ENCODE results near the gene TOP2B. TPM values are rescaled to one million over a fixed set of nuclear protein-coding genes. Genes with fewer than 3 reads are reported as not detected.

The TOP2B gene
- total RNA-seq, 1 experiment from 2014 or later: 152 TPM

DNA sequence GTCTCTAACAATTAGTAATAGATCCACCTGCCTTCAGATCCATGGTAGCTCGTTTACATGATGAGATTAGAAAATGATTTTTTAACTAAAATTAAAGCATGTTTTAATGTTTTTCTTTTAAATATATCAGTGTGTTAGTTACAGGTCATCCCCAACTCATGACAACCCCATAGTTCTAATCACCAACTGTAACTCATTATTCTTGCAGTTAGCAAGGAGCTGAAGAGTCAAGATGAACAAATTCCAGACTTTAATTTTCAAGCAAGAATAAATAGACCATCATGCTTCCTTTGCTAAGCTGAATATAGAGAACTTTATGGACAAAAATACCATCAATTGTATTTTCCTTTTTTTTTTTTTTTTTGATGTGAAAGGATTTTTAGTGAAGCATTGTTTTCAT, 101.1 kb downstream of the TOP2B start:
- peak; percentile 31 for DNase-seq (ENCODE audit: low spot score)

DNA sequence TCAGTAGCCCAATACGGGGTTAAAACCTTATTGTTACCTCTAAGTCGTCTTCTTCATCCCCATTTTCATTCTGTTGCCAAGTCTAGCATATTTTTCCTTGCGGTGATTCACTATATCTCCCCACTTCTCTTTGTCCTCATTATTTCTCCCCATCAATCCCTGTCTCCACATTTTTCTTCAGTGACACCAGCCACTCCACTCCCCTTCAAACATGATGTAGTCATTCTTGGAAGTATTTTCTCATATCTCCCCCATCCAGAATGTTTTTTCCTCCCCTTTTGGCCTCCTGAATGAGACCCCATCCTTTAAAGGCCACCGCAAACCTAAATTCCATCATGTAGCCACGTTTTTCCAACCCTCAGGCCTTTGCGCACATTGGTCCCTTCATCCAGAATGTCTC, 105.9 kb downstream of the TOP2B start:
- DNase-seq (ENCODE audit: low spot score): no peak

DNA sequence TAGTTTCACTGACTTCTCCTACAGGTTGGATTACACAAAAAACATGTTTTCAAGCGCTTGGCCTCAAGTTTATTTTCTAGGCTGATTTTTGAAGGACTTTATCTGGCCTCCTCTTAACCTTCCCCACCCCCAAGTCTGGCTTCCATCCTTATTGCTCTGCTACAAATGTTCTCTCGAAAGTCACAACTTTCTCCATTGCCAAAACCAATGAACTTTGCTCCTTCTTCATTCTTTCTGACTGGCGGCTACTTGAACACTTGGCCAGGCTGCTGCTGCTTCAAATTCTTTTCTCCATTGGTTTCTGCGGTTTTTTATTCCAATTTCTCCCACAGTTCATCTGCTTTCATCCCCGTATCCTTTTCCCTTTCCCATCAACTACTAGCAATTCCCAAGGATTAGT, 106.6 kb downstream of the TOP2B start:
- DNase-seq (ENCODE audit: low spot score): no peak

DNA sequence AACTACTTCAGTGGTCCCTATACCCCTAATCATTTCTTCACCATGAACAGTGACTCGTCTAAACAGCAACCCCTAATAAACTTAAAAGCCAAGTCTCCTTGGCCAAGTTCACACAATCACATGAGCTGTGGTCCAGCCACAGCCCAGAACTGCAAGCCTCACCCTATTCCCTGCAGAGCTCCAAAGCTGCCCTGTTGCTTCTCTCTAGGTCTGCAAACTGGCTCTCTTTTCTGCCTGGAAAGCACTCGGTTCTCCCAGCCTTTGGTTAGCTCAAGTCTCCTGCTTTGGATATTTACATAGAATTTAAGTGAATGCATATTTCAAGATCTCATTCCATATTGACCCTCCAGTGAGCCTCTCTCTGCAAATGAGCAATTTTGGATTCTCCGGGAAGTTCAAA, 107.0 kb downstream of the TOP2B start:
- no peak for DNase-seq (ENCODE audit: low spot score)

DNA sequence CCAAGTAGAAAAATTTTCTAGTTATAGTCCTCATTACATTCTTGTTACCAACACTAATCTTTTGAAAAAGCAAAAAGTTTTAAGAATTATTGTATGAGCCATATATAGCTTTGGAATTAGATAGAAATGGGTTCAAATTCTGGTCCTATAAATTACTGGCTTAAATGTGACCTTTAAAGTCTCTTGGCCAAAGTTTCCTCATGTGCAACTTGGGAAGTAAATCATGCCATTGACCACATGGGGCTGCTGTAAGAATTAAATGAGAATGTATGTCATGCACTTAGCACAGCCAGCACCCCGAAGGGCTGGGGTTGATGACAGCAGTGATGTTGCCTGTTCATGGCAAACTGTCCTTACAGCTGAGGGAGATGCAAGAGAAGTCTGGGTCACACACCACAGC, 108.3 kb downstream of the TOP2B start:
- no peak for DNase-seq (ENCODE audit: low spot score)

DNA sequence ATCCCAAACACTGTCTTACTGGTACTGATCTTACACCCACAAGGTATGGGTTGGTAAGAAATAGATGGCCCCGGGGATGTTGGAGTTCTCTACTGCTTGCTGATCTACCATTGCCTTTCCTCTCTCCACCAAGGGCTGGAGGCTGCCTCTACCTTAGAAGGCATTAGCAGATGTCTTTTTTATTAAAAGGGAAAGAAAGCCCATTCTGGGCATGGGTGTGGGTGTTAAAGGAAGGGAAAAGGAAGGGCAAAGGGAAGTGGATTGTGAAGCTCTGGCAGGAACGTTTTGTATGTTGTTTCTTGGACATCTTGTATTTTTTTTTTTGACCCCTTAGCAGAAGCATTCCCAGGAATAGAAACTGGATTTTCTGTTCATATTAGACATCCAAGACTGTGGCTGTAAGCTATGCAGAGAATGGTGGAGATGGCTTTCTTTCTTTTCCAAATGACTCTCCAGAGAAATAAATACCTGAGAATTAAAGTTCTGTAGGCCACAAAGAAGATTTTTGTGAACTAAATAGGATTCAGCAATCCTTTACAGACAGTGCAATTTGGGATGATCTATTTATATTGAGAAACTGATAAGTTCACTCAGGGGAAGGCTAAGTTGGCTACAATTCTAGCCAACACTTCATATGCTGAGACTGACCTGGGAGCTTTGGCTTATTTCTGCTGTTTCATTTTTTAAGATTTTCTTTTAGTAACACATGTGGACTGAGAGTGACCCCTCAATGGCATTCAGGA, 108.8 kb downstream of the TOP2B start:
- DNase-seq (ENCODE audit: low spot score): no peak

DNA sequence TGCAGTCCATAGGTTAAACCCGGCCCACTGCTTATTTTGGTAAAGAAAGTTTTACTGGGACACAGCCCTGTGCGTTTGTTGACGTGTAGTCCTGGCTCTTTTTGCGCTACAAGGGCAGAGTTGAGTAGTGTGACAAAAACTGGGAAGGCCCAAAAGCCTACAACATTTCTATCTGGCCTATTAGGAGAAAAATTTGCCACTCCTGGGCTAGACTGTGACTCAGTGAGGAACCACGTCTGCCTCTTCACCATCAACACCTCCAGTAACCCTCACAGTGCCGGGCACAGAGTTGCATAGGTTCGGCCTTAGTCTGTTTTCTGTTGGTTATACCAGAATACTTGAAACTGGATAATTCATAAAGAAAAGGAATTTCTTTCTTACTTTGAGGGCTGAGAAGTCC, 110.3 kb downstream of the TOP2B start:
- no peak for DNase-seq (ENCODE audit: low spot score)

DNA sequence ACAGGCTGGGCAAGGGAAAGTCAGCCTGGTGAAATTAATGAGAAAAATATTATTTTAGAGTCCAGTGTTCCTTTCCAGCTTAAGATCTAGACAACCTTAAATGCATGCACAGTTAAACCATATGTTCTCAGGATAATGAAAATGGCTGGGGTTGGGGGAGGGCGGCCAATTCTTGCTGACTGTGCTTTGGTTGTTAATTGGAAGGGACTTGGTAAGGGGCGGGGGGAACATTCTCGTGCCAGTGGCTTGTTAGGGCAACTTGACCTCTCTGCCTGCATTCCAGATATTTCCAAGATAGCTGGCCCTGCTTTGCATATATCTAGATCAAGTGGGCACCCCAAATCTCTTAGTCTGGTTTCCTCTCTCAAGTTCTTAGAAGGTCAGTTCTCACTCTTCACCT, 112.5 kb downstream of the TOP2B start:
- DNase-seq (ENCODE audit: low spot score): no peak

DNA sequence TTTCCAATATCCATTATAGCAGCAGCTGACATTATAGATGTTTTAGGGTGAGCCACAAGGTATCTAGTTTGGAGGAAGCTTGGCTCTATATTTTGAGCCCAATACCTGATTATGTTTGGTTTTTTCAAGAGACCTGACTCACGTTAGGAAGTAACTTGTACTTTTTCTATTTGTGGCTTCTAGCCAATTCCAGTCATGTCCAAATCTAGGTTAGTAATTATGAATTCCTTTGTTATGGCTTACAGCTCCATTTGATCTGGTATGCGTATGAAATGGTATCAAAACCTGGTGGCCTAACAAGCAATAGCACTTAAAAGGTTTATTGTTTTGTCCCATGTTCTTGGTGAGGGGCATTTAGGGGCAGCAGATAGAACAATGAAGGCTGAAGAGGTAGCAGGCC, 115.9 kb downstream of the TOP2B start:
- DNase-seq (ENCODE audit: low spot score): no peak

DNA sequence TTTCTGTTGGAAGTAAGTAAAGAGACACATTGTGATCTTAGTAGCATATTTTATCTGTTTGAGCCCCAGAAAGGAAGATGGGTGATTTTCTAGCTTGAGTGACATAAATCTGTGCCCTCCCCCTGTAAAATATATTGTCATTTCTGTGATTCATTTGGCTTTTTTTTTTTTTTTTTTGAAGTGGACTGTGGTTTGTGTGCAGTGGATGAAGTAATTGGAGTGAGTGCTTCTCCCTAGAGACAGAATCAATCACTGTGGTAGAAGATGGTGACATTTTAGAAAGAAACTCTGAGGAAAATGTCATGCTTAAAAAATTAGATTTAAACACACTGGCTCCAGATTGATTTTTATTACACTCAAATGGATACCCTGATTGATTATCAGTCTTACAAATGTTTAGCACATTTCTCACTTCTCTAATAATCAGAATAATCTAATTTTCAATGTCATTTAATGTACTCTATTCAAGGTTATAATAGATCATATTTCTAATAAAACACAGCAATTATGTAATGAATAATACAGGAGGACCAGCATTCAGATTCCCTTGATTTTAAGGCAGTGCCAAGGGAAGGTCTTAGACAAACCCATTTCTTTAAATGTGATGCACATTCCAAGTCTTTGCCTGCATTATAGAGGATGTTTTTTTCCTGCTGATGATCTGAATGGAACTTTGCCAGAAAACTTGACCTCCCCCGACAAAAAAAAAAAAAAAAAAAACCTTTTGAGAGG, 116.6 kb downstream of the TOP2B start:
- no peak for DNase-seq (ENCODE audit: low spot score)

Other genes starting within 250 kb of the TOP2B start
- 0.62 and 0.71 TPM in 2 replicates for gene RARB, start 236.6 kb downstream of the TOP2B start, total RNA-seq (2014; rRNA removed; shearing (Covaris generic))
- gene NGLY1, start 118.5 kb upstream of the TOP2B start, total RNA-seq (2014; rRNA removed; shearing (Covaris generic)): 34.5 and 41.6 TPM in 2 replicates
- 24.5 and 24.7 TPM in 2 replicates for gene OXSM, start 125.2 kb upstream of the TOP2B start, total RNA-seq (2014; rRNA removed; shearing (Covaris generic))